HG02884 (cell line): ENCODE data around the gene PPP1R14B.
A peak's percentile ranks its signal among the peaks of the same experiment; 100 is the strongest.

ENCODE experiments used
- ATAC-seq: cut with Tn5 transposase; IDR thresholded peaks from one replicate; pipeline ENCODE4 v1.9.1; 2021; ENCODE audit warnings: mild to moderate bottlenecking, moderate library complexity; ENCODE audit not compliant: unreplicated experiment

PPP1R14B gene

GRCh38 chr11:64218628-64219353 lies 28.0 kb downstream of the PPP1R14B start:
- no peak for ATAC-seq

GRCh38 chr11:64216879-64217278 lies 29.9 kb downstream of the PPP1R14B start:
- no peak for ATAC-seq

GRCh38 chr11:64211181-64211872 lies 35.4 kb downstream of the PPP1R14B start:
- no peak for ATAC-seq

- ATAC-seq: no peak
Measured at GRCh38 chr11:64210301-64211020, 36.3 kb downstream of the PPP1R14B start.

GRCh38 chr11:64209563-64209843 lies 37.2 kb downstream of the PPP1R14B start:
- no peak for ATAC-seq

GRCh38 chr11:64208796-64209562 lies 37.8 kb downstream of the PPP1R14B start:
- ATAC-seq: no peak

GRCh38 chr11:64208086-64208795 lies 38.5 kb downstream of the PPP1R14B start:
- ATAC-seq: no peak

GRCh38 chr11:64207256-64208085 lies 39.3 kb downstream of the PPP1R14B start:
- peak; percentile 40 for ATAC-seq

GRCh38 chr11:64206457-64207255 lies 40.1 kb downstream of the PPP1R14B start, which contains the start of gene FERMT3:
Gene FERMT3 (plus strand): TSS chr11:64206721. CDS start chr11:64207365, 644 bp downstream.
- ATAC-seq: no peak

- no peak for ATAC-seq
Measured at GRCh38 chr11:64204464-64204989, 42.2 kb downstream of the PPP1R14B start.

- ATAC-seq: no peak
Measured at GRCh38 chr11:64204080-64204440, 42.7 kb downstream of the PPP1R14B start.

GRCh38 chr11:64203421-64204079 lies 43.2 kb downstream of the PPP1R14B start:
- no peak for ATAC-seq

- ATAC-seq: no peak
Measured at GRCh38 chr11:64202992-64203391, 43.8 kb downstream of the PPP1R14B start.

- ATAC-seq: no peak
Measured at GRCh38 chr11:64201543-64201942, 45.2 kb downstream of the PPP1R14B start.

- ATAC-seq: no peak
Measured at GRCh38 chr11:64198511-64198910, 48.2 kb downstream of the PPP1R14B start.

GRCh38 chr11:64196626-64197025 lies 50.1 kb downstream of the PPP1R14B start:
- no peak for ATAC-seq
